GM12878 (cell line): ENCODE data around the gene GRK5.

ENCODE experiments used
- ATF2 ChIP-seq: IDR thresholded peaks from 2 replicates; pipeline ENCODE4 v1.6.1; 2012; ENCODE audit warnings: low read length, inconsistent platforms
- CEBPB ChIP-seq, 2 experiments: fragments of 150-350 bp in 1 of 2; IDR thresholded peaks; 2 replicates each; pipeline ENCODE4 v1.6.1; 2012 to 2014; ENCODE audit warnings: low read depth in 2 of 2, low read length in 2 of 2, borderline replicate concordance in 1 of 2, inconsistent platforms in 1 of 2
- ELK1 ChIP-seq: IDR thresholded peaks from 2 replicates; pipeline ENCODE4 v1.6.1; 2012; ENCODE audit warnings: low read depth, low read length, improper control_type of control experiment
- HDAC2 ChIP-seq: fragments of 200-600 bp; sonication (generic); IDR thresholded peaks from 2 replicates; pipeline ENCODE4 v1.6.1; 2017
- MYC ChIP-seq: IDR thresholded peaks from 2 replicates; pipeline ENCODE4 v1.6.1; 2011; ENCODE audit warnings: mild to moderate bottlenecking, low read length, moderate library complexity, inconsistent platforms; ENCODE audit not compliant: insufficient read depth, insufficient replicate concordance, insufficient read length, severe bottlenecking
- NFIC ChIP-seq: IDR thresholded peaks from 2 replicates; pipeline ENCODE4 v1.6.1; 2012; ENCODE audit warnings: low read depth, mild to moderate bottlenecking, inconsistent platforms, low read length, moderate library complexity
- NR2F1 ChIP-seq: fragments of 450-650 bp; conservative IDR thresholded peaks from 2 replicates; pipeline ENCODE4 v1.6.1; 2017; ENCODE audit warnings: mild to moderate bottlenecking
- POLR2A ChIP-seq: IDR thresholded peaks from 2 replicates; pipeline ENCODE4 v1.6.1; 2011; ENCODE audit warnings: low read depth, mild to moderate bottlenecking, low read length
- TCF3 ChIP-seq: IDR thresholded peaks from 2 replicates; pipeline ENCODE4 v1.6.1; 2012; ENCODE audit warnings: low read depth, mild to moderate bottlenecking, low read length, borderline replicate concordance; ENCODE audit not compliant: insufficient read depth
- TF ChIP-seq, protein P1 (sequence below), 3 experiments: IDR thresholded peaks in 2 of 3; conservative IDR thresholded peaks in 1 of 3; 2 replicates each; pipeline ENCODE4 v1.5.1; 2011; ENCODE audit warnings: low read depth in 3 of 3, low read length in 3 of 3, mild to moderate bottlenecking in 3 of 3, control low read depth in 2 of 3, moderate library complexity in 2 of 3, inconsistent platforms in 1 of 3, mixed read lengths in 1 of 3; ENCODE audit not compliant: control insufficient read depth in 2 of 3, insufficient read depth in 1 of 3; ENCODE audit errors: extremely low read depth in 1 of 3

DNA sequence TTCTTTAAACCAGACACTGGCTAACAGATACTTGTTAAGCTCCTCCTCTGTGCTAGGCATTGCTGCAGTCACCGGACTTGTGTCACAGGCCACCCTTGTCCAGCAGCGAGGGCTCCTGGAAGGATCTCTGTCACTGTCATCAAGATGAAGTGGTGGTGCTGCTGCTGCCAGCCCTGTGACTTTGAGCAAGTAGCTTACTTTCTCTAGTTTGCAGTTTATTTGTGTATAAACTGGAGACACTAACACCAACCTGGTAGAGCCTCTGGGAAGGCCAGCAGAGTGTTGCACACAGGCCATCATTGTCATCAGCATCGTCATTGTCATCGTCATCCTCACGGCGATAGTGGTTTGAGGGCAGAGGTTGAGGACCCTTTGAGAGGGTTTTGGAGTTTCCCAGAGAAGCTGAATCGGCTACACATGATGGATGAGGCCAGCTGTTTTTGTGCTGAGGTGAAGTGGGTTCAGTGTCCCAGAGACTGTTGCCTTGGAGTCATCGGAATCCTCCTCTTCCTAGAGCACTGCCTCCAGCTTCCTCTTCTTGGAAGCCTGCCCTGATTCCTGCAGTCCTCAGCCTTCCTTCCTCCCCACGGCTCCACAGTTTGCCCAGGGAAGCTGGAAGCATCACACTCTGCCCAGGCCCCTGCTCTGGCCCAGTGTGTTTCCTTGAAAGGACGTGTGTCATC lies 128.4 kb downstream of the GRK5 start:
- no peak for TF ChIP-seq MYC
- TF ChIP-seq, protein P1, sequence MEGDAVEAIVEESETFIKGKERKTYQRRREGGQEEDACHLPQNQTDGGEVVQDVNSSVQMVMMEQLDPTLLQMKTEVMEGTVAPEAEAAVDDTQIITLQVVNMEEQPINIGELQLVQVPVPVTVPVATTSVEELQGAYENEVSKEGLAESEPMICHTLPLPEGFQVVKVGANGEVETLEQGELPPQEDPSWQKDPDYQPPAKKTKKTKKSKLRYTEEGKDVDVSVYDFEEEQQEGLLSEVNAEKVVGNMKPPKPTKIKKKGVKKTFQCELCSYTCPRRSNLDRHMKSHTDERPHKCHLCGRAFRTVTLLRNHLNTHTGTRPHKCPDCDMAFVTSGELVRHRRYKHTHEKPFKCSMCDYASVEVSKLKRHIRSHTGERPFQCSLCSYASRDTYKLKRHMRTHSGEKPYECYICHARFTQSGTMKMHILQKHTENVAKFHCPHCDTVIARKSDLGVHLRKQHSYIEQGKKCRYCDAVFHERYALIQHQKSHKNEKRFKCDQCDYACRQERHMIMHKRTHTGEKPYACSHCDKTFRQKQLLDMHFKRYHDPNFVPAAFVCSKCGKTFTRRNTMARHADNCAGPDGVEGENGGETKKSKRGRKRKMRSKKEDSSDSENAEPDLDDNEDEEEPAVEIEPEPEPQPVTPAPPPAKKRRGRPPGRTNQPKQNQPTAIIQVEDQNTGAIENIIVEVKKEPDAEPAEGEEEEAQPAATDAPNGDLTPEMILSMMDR (IDR thresholded peaks at IDR 0.05 in 2 of 3, conservative IDR thresholded peaks at IDR 0.05 in 1 of 3; ENCODE audit: control insufficient read depth in 2 of 3, extremely low read depth in 1 of 3, insufficient read depth in 1 of 3, low read depth in 3 of 3, low read length in 3 of 3), result no peak
- no peak for TF ChIP-seq ATF2
- TF ChIP-seq TCF3, result no peak
- no peak for TF ChIP-seq POLR2A
- TF ChIP-seq ELK1, result no peak
- no peak for TF ChIP-seq CEBPB (IDR thresholded peaks at IDR 0.05; ENCODE audit: borderline replicate concordance in 1 of 2, low read depth in 2 of 2, low read length in 2 of 2)
- TF ChIP-seq NFIC, result no peak
- no peak for TF ChIP-seq NR2F1
- no peak for TF ChIP-seq HDAC2
